Thymus (tissue), 11 donors: ENCODE data around the gene WSCD1. TPM values are rescaled to one million over a fixed set of nuclear protein-coding genes. Genes with fewer than 3 reads are reported as not detected.

Source experiments
- DNase-seq, 9 donors: peaks; one replicate each; pipeline ENCODE4 v3.0.0-alpha.2; 2013; ENCODE audit warnings: low spot score in 9 of 9, low read depth in 6 of 9, missing footprints in 1 of 9
- H3K27ac ChIP-seq, 2 donors: one replicate each; pipeline ENCODE4 v1.5.1; 2013; ENCODE audit warnings: control low read depth in 1 of 2, low read depth in 1 of 2, low read length in 1 of 2, mild to moderate bottlenecking in 1 of 2, moderate library complexity in 1 of 2
- H3K27me3 ChIP-seq, 2 donors: one replicate each; pipeline ENCODE4 v1.5.1; 2013; ENCODE audit warnings: low read length in 1 of 2; ENCODE audit not compliant: control insufficient read depth in 2 of 2, insufficient read depth in 1 of 2
- H3K36me3 ChIP-seq, 2 donors: one replicate each; pipeline ENCODE4 v1.5.1; 2013; ENCODE audit warnings: low read length in 1 of 2, mild to moderate bottlenecking in 1 of 2, moderate library complexity in 1 of 2; ENCODE audit not compliant: control insufficient read depth in 2 of 2, insufficient read depth in 2 of 2
- H3K4me1 ChIP-seq, 2 donors: one replicate each; pipeline ENCODE4 v1.5.1; 2013; ENCODE audit warnings: low read length in 2 of 2; ENCODE audit not compliant: control insufficient read depth in 2 of 2, insufficient read depth in 2 of 2
- H3K4me3 ChIP-seq, 2 donors: one replicate each; pipeline ENCODE4 v1.5.1; 2013; ENCODE audit warnings: low read length in 2 of 2, control low read depth in 1 of 2, mild to moderate bottlenecking in 1 of 2
- H3K9me3 ChIP-seq, 2 donors: one replicate each; pipeline ENCODE4 v1.5.1; 2013; ENCODE audit warnings: low read length in 1 of 2, mild to moderate bottlenecking in 1 of 2; ENCODE audit not compliant: control insufficient read depth in 2 of 2, insufficient read depth in 1 of 2
- WGBS: extraction: QIAGEN DNeasy Blood & Tissue Kit; methylation state at CpG from one replicate; pipeline ENCODE4 v1.1.7; 2013; 5-methylcytosine and 5-hydroxymethylcytosine counted together
- polyA plus RNA-seq: library from polyadenylated mRNA; stranded (reverse); fragments of 200-250 nt; gene quantifications from one replicate; pipeline ENCODE4 v1.2.3, GENCODE V29; 2013
- total RNA-seq: library from RNA; stranded (reverse); fragments of 120-200 nt; gene quantifications from one replicate; pipeline ENCODE4 v1.2.4, GENCODE V29; 2013
- donor health status: healthy.

WSCD1 gene
- total and polyA plus RNA-seq, 2 donors = 1.1 to 5.1 TPM

- no peaks in the 10 kb centered on the region for H3K36me3 ChIP-seq
- H3K4me1 ChIP-seq = no peaks in the 10 kb centered on the region
- DNase-seq = no peak
- no peak overlapping the region for H3K4me3 ChIP-seq
- peaks cover 26 to 29% of the 10 kb centered on the region in 2 donors for H3K27me3 ChIP-seq
- 92% methylated on average over 10 of the region's 10 CpGs for WGBS
- H3K27ac ChIP-seq = no peak overlapping the region
- no peaks in the 10 kb centered on the region for H3K9me3 ChIP-seq
Observed at GRCh38 chr17:6066183-6066948, 3.8 kb upstream of the WSCD1 start.

GRCh38 chr17:6067060-6067459, 3.1 kb upstream of the WSCD1 start:
- H3K4me1 ChIP-seq = no peaks in the 10 kb centered on the region
- DNase-seq = no peak
- no peaks in the 10 kb centered on the region for H3K36me3 ChIP-seq
- no peak overlapping the region for H3K4me3 ChIP-seq
- H3K9me3 ChIP-seq = no peaks in the 10 kb centered on the region
- H3K27ac ChIP-seq = no peak overlapping the region
- 85% methylated on average over 5 of the region's 5 CpGs for WGBS
- H3K27me3 ChIP-seq = peaks cover 30 to 36% of the 10 kb centered on the region in 2 donors

- Histone ChIP-seq H3K4me1 (no peaks in the 10 kb centered on the region), H3K9me3 (no peaks in the 10 kb centered on the region), H3K27ac (no peak overlapping the region), H3K27me3 (peaks cover 35 to 45% of the 10 kb centered on the region in 2 donors), H3K4me3 (peak overlapping the region in 1 of 2 donors; percentile 31), H3K36me3 (no peaks in the 10 kb centered on the region)
- no peak for DNase-seq
- WGBS = 2% methylated on average over 70 of the region's 70 CpGs
Observed at GRCh38 chr17:6070430-6070912, 292 bp downstream of the WSCD1 start.

GRCh38 chr17:6070913-6071511, 833 bp downstream of the WSCD1 start:
- DNase-seq = no peak
- WGBS = 6% methylated on average over 39 of the region's 39 CpGs
- Histone ChIP-seq H3K27ac (no peak overlapping the region), H3K27me3 (peaks cover 35 to 45% of the 10 kb centered on the region in 2 donors), H3K36me3 (no peaks in the 10 kb centered on the region), H3K4me1 (no peaks in the 10 kb centered on the region), H3K4me3 (peak overlapping the region in 1 of 2 donors; percentile 31), H3K9me3 (no peaks in the 10 kb centered on the region)

GRCh38 chr17:6071528-6072065, 1.4 kb downstream of the WSCD1 start:
- Histone ChIP-seq H3K9me3 (no peaks in the 10 kb centered on the region), H3K4me1 (no peaks in the 10 kb centered on the region), H3K36me3 (no peaks in the 10 kb centered on the region), H3K27me3 (peaks cover 35 to 45% of the 10 kb centered on the region in 2 donors), H3K27ac (no peak overlapping the region), H3K4me3 (no peak overlapping the region)
- no peak for DNase-seq
- 79% methylated on average over 7 of the region's 7 CpGs for WGBS

- Histone ChIP-seq H3K4me3 (no peak overlapping the region), H3K9me3 (no peaks in the 10 kb centered on the region), H3K27ac (no peak overlapping the region), H3K27me3 (peaks cover 35 to 45% of the 10 kb centered on the region in 2 donors), H3K4me1 (no peaks in the 10 kb centered on the region), H3K36me3 (no peaks in the 10 kb centered on the region)
- WGBS = 96% methylated on average over 3 of the region's 3 CpGs
- no peak for DNase-seq
Observed at GRCh38 chr17:6072157-6072556, 2.0 kb downstream of the WSCD1 start.

GRCh38 chr17:6072611-6073010, 2.4 kb downstream of the WSCD1 start:
- Histone ChIP-seq H3K9me3 (no peaks in the 10 kb centered on the region), H3K4me1 (no peaks in the 10 kb centered on the region), H3K27ac (no peak overlapping the region), H3K4me3 (no peak overlapping the region), H3K36me3 (no peaks in the 10 kb centered on the region), H3K27me3 (peaks cover 35 to 45% of the 10 kb centered on the region in 2 donors)
- DNase-seq = no peak
- 96% methylated on average over 5 of the region's 5 CpGs for WGBS

GRCh38 chr17:6073620-6074019, 3.4 kb downstream of the WSCD1 start:
- Histone ChIP-seq H3K36me3 (no peaks in the 10 kb centered on the region), H3K27ac (no peak overlapping the region), H3K9me3 (no peaks in the 10 kb centered on the region), H3K4me3 (no peak overlapping the region), H3K27me3 (peaks cover 31 to 40% of the 10 kb centered on the region in 2 donors), H3K4me1 (no peaks in the 10 kb centered on the region)
- 95% methylated on average over 7 of the region's 7 CpGs for WGBS
- no peak for DNase-seq

- Histone ChIP-seq H3K4me3 (no peak overlapping the region), H3K36me3 (no peaks in the 10 kb centered on the region), H3K4me1 (no peaks in the 10 kb centered on the region), H3K27ac (no peak overlapping the region), H3K9me3 (no peaks in the 10 kb centered on the region), H3K27me3 (peaks cover 20 to 26% of the 10 kb centered on the region in 2 donors)
- DNase-seq = no peak
- WGBS = 85% methylated on average over 6 of the region's 6 CpGs
Observed at GRCh38 chr17:6075050-6075449, 4.9 kb downstream of the WSCD1 start.
